Measurements from ENCODE around the gene SMG7.

The SMG7 gene

GRCh38 chr1:183461350-183461749, 10.9 kb upstream of the SMG7 start:
- no peaks in the 10 kb centered on the region for H3K27me3 ChIP-seq (replicated peaks; ENCODE audit: control insufficient read depth, insufficient read depth, low read length)
- no peaks in the 10 kb centered on the region for H3K36me3 ChIP-seq (ENCODE audit: control insufficient read depth, insufficient read depth, low read length)
- no peak overlapping the region for H3K4me3 ChIP-seq (replicated peaks; ENCODE audit: low read depth, low read length)
- DNase-seq (ENCODE audit: extremely low read depth, insufficient read length), result no peak
- no peak for TF ChIP-seq CTCF (IDR thresholded peaks at IDR 0.05; ENCODE audit: insufficient read depth, low read length, poor library complexity, severe bottlenecking)

GRCh38 chr1:183463566-183463965, 8.7 kb upstream of the SMG7 start:
- TF ChIP-seq CTCF (IDR thresholded peaks at IDR 0.05; ENCODE audit: insufficient read depth, low read length, poor library complexity, severe bottlenecking), result no peak
- no peaks in the 10 kb centered on the region for H3K27me3 ChIP-seq (replicated peaks; ENCODE audit: control insufficient read depth, insufficient read depth, low read length)
- H3K36me3 ChIP-seq (ENCODE audit: control insufficient read depth, insufficient read depth, low read length), result no peaks in the 10 kb centered on the region
- no peak for DNase-seq (ENCODE audit: extremely low read depth, insufficient read length)
- no peak overlapping the region for H3K4me3 ChIP-seq (replicated peaks; ENCODE audit: low read depth, low read length)

- no peak for TF ChIP-seq CTCF (IDR thresholded peaks at IDR 0.05; ENCODE audit: insufficient read depth, low read length, poor library complexity, severe bottlenecking)
- H3K4me3 ChIP-seq (replicated peaks; ENCODE audit: low read depth, low read length), result no peak overlapping the region
- no peak for DNase-seq (ENCODE audit: extremely low read depth, insufficient read length)
- H3K27me3 ChIP-seq (replicated peaks; ENCODE audit: control insufficient read depth, insufficient read depth, low read length), result no peaks in the 10 kb centered on the region
- H3K36me3 ChIP-seq (ENCODE audit: control insufficient read depth, insufficient read depth, low read length), result no peaks in the 10 kb centered on the region
Observed at GRCh38 chr1:183466781-183467180, 5.5 kb upstream of the SMG7 start.

GRCh38 chr1:183467687-183468086, 4.6 kb upstream of the SMG7 start:
- Histone ChIP-seq H3K4me3 (replicated peaks; ENCODE audit: low read depth, low read length) (no peak overlapping the region), H3K36me3 (ENCODE audit: control insufficient read depth, insufficient read depth, low read length) (no peaks in the 10 kb centered on the region), H3K27me3 (replicated peaks; ENCODE audit: control insufficient read depth, insufficient read depth, low read length) (no peaks in the 10 kb centered on the region)
- DNase-seq (ENCODE audit: extremely low read depth, insufficient read length), result no peak
- no peak for TF ChIP-seq CTCF (IDR thresholded peaks at IDR 0.05; ENCODE audit: insufficient read depth, low read length, poor library complexity, severe bottlenecking)

- DNase-seq (ENCODE audit: extremely low read depth, insufficient read length), result peak; percentile 88
- Histone ChIP-seq H3K27me3 (replicated peaks; ENCODE audit: control insufficient read depth, insufficient read depth, low read length) (no peaks in the 10 kb centered on the region), H3K36me3 (ENCODE audit: control insufficient read depth, insufficient read depth, low read length) (no peaks in the 10 kb centered on the region), H3K4me3 (replicated peaks; ENCODE audit: low read depth, low read length) (peak overlapping the region; percentile 93)
- peak; percentile 64 for TF ChIP-seq CTCF (IDR thresholded peaks at IDR 0.05; ENCODE audit: insufficient read depth, low read length, poor library complexity, severe bottlenecking)
Observed at GRCh38 chr1:183470147-183470960, 1.9 kb upstream of the SMG7 start.
